8988T (cell line): ENCODE data around the gene SLC6A13.
A peak's percentile ranks its signal among the peaks of the same experiment; 100 is the strongest.
"Not testable (repeated sequence)": the region's sequence is repeated elsewhere in the genome, so short reads cannot be mapped to it uniquely, and the experiment has no call there.

Source experiments
- DNase-seq: peaks from one replicate; pipeline ENCODE4 v3.0.0; 2011

The SLC6A13 gene

DNA sequence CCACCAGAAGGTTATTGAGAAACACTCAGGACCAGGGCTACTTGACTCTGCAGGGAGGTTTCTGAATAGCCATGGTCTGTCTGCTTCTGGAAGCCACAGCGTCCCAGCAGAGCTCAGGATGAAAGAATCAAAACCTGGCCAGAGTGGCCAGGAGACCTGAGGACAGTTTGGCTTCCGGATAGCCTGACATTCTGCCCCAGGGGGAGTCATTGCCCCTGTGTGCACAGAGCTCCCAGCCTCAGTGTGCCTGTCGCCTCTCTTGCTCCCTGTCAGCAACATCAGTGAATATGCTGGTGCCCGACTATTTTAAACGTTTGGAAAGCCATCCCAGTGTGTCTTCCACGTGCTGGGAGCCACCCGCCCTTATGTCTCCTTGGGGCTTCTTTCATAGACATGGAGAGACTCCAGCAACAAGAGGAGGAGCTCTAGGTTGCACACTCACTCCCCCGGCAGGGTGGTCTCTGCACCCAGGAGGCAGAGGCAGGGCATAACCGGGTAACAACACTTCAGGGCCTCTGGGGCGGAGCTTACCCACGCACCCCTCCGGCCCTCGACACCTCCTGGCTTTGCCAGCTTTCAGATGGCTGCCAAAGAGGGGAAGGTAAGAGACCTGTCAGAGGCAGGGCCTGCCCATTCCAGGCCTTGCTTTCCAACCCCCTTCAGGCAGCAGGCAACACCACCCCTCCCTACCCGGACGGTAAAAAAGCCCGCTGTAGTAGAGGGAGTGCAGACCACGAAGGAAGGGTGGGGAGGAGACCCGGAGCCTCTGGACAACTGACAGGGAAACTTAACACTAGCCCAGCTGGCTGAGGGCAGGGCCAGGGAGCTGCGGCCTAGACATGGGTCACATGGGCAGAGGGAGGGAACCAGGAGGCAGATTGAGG, 29.7 kb downstream of the SLC6A13 start:
- no peak for DNase-seq

DNA sequence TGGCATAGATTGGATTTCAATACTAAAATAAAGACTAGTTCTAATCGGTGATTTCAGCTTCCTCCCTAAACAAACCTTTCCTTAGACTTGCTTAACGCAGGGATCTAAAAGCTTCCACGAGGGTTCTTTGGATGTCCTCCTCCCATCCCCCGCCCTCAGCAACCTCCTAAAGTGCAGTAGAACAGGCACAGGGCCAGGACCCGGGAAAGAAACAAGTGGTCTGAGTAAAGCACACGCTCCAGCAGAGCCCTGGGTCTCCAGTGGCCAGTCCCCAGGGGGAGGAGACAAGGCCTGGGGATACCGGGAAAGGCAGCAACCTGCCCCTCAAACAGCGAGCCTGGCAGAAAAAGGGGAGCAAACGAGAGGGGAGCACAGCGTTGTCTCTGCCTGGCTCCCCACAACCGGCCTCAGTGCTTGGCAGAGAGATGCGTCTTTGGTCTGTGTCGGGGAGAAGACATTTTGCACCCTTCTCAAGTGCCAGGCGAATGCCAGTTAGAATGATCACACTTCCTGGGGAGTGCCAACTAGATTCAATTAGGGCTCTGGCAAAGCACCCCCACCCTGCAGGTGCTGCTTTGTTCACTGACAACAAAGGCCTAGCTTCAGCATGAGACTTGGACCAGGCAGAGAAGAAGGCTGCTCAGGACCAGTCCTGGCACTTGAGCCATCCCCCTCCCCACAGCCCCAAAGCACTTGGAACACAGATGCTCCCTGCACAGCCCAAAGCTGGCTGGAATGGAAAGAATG, 31.5 kb downstream of the SLC6A13 start:
- DNase-seq = no peak

DNA sequence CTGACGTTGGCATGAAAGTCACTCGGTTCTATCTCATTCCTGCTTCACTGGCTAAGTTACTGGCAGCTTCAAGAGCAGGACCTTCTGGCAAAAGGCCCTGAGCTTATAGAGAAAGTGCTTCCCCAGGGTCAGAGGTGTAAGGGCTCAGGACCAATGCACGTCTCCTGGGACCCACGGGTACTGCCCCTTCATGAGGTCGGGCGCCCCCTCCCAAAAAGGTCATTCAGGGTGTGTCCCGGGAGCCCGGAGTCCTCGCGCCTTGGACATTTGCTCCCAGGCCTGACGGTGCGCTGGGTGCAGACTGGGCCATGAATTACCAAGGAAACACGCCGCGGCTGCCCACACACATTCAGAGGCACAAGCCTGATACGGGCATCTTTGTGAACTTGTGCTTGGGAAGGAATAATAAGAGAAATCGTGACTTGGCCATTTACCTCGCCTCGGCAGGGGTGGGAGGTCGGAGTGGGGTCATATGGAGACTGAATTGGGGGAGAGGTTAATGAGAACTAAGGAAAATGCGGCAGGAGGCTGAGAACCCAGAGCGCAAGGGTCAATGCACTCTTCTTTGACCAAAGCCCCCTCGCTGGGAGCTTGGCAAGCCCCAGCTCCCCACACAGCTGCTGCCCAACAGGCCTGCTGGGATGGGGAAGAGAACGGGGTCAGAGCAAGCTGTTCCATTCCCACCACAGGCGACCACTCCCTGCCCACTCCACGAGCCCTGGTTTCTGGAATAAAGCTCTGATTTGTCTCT, 33.0 kb downstream of the SLC6A13 start:
- no peak for DNase-seq

DNA sequence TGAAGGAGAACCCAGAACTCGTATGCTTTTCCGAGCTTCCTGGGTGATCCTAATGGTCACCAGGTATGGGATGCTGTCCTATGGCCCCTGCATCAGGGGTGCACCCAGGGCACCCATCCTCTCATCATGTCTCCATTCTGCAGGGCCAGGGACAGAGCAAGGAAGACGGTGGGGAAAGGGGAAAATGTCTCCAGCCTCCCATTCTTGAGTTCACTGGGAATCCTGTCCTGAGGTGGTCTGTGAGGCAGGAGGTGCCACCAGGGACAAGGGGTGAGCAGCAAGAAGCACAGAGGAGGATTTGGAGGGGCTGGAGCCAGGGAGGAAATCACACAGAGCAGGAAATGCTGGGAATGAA, 33.8 kb downstream of the SLC6A13 start:
- DNase-seq = no peak

DNA sequence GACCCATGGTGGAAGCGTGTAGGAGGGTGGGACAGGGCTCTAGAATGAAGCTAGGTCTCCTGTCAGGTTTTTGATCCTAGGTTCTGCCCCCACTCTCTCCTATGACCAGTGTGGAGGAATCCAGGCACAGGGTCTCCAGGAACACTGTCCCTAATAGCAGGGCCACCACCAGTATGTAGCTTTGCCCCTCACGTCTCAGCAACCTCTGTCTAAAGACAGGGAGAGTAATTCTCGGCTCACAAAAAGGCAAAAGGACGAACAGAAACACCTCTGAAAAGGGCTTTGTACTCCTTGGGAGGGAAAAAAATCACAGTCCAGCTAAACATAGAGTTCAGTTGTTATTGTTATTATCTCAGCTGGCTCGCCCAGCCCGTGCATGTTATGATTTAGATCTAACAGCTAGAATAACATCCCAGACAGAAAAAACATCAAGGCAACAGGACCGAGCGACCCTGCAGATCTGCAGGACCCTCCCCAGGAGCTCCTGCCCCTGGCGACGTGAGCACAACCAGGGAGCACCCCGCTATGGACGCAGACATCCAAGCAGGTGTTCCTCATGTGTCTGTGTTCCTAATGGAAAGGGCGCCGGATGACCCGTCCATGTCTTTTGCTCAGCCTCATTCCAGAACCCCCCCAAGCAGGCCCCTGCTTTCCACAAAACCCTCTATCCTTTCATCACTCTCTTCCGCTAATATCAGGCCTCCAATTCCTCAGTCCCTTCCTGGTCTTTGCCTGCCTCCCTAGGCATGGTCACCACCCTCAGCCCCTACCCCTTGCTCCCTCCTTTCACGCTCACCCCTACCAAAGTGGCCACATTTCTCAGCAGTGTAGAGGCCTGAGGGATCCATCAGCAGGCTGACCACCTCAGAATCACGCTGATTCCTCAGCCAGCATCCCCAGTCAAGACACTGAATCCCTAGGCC, 34.5 kb downstream of the SLC6A13 start:
- DNase-seq = no peak

DNA sequence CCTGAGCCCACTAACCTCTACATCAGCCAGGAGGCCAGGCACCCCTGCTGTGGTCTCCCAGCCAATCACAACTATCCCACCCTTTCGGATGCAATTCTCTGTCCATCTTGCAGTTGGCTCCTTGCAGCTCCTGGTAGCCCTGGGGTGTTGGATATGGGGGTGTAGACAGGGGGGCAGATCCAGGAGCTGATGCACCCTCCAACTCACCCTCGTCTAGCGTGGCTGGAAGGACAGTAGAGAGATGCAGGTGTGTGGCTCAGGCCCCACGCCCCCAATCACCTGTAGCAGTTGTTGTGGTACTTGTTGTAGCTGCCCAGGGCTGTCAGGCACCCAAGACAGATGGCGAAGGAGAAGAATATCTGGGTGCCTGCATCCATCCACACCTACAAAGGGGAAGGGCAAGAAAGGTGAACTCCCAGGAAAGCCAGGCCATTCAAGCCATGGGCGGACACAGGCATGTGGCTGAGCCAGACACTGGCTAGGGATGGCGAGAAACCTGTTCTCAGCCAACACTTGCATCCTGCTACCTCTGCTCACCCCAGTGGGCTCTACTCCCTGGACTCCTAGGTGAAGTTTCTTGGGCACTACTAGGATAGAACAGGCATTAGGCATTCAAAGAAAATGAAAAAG, 35.2 kb downstream of the SLC6A13 start:
- no peak for DNase-seq

DNA sequence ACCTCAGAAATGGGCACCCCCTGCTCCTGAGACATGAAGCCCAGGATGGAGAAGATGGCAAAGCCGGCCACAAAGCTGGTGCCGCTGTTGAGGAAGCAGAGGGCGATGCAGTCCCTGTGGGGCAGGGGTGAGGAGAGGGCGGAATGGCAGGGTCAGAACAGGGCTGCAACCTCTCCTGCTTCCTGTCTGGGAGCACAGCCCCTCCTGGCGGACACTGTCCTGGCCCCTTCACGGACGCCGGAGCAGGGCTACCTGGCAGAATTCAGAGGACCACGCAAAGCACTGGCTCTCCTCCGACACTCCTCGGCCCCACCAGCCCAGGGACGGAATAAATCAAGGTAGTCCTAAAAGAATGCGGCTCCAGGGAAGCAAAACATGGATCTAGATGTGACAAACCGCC, 36.2 kb downstream of the SLC6A13 start:
- no peak for DNase-seq

DNA sequence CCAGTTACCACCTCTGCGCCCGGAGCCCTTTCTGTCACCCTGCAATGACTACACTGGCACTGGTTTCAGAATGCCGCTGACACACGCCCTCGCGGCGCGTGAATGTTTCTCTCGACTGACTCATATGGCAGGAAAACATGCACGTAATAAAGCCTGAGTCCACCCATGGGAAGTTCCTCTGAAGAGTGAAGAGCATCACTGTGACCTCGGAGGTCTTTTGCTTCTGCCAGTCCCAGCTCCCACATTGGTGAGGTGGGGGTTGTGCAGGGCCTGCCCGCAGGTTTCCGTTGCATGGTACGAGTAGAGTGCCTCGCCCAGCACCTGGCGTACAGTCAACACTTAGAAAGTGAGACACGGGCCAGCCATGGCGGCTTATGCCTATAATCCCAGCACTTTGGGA, 37.6 kb downstream of the SLC6A13 start:
- no peak for DNase-seq

DNA sequence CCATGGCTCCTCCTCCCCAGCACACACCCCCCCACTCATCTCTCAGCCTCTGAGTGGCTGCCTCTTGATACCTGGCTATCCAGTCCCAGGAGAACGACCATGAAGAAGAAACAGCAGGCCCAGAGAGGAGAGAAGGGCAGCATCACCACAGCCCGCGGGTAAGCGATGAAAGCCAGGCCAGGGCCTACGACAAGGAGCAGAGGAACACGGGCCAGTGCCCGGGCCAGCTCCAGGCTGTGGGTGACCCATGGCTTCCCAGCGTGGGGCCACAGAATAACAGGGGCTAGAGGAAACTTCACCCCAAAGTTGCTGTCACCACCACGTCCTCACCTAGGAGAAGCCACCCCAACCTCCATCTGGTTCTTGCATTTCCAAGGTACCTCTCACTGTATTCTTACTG, 38.3 kb downstream of the SLC6A13 start:
- DNase-seq = no peak

DNA sequence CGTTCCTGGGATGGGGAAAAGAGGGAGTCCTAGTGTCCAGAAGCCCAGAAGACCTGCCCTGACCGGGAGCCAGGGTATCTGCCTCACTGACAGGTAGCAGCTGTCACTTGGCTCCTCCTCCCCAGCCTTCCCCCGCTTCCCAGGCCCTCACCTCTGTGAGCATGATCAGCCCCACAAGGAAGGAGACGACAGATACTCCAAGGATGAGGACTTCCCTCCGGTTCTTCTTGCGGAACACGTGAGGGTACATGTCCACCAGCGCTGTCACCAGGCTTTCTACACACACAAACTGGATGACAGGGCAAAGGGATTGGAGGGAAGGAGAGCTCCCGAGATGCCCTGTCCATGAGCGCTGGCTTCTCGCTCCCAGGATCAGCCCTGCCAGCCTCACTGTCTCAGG, 38.8 kb downstream of the SLC6A13 start:
- no peak for DNase-seq

DNA sequence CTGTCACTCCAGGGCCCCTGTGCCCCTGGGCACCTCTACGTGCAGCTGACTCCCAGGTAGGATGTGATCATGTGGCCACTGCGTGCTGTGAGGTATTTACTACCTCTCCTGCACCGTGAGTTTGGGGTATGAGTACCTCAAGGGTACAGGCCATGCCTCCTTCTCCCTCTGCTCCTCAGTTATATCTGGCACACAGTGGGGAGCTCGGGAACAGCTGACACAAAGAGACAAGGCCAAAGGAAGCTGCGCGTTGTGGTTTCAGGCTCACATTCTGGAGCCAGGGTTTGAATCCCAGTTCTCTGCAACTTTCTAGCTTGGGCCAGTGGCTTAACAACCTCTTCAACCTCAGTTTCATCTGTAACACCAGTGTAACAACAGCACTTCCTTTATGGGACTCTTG, 40.9 kb downstream of the SLC6A13 start:
- DNase-seq = no peak

DNA sequence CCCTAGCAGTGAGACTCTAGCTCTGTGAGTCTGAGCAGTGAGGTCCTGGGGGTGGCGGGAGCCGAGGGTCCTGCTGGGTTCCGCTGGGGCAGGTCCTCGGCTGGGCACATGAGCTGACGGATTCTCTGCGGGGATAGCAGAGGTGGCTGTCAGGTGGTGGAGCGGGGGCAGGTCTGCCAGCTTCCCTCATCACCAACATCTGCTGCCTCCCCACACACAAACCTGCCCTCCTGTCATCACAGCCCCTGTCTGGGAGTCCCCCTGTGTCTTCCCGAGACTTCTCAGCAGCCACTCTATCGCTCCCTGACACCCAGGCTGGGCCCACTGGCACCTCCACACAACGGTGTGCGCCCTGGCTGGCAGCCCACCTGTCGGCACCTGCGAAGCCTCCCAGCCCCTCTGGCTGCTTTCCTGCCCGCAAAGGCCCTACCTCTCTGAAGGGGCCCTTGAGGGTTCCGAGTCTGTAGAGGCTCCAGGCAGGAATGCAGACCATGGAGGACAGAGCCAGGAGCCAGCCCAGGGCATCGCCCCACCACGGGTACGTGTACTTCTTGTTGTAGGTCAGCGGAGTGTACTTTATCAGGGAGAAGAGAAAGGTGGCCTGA, 41.6 kb downstream of the SLC6A13 start:
- DNase-seq = no peak

DNA sequence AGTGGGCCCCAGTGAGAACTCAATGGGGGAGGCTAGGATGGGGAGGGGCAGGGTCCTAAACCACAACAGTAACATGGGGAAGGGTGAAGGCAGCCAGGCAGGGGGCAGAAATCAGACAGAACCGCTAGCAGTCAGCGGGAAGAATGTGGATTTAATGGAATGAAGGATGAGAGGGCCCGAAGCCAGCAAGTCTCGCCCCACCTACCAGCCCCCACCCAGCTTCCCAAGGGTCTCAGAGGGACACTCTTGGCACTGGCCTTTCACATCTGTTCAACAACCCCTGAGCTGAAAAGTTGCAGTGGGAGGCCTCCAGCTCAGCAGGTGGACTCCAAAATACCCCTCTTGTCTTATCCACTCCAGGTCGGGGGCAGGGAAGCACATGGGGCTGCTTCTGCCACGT, 42.1 kb downstream of the SLC6A13 start:
- DNase-seq = no peak

DNA sequence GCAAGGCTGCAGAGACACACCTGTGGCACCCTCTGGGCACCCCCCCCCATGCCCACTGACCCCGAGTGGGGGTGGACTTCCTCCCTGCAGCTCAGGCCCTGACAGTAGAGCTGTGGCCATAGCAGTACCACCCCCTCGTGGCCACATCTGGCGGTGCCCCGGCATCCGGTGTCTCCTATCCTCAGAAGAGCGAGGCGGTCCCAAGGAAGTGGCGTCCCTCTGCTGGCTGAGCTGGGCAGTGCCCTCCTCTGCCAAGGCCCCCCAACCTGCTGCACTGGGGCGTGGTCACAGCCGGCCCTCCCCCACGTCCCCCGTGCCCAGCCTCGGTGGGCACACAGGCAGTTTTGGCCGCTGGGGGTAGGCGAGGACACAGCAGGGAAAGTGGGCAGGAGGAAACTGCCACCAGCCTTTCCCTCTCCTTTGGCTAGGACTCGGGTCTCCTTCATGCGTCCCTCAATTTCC, 42.7 kb downstream of the SLC6A13 start:
- DNase-seq = peak; percentile 74

DNA sequence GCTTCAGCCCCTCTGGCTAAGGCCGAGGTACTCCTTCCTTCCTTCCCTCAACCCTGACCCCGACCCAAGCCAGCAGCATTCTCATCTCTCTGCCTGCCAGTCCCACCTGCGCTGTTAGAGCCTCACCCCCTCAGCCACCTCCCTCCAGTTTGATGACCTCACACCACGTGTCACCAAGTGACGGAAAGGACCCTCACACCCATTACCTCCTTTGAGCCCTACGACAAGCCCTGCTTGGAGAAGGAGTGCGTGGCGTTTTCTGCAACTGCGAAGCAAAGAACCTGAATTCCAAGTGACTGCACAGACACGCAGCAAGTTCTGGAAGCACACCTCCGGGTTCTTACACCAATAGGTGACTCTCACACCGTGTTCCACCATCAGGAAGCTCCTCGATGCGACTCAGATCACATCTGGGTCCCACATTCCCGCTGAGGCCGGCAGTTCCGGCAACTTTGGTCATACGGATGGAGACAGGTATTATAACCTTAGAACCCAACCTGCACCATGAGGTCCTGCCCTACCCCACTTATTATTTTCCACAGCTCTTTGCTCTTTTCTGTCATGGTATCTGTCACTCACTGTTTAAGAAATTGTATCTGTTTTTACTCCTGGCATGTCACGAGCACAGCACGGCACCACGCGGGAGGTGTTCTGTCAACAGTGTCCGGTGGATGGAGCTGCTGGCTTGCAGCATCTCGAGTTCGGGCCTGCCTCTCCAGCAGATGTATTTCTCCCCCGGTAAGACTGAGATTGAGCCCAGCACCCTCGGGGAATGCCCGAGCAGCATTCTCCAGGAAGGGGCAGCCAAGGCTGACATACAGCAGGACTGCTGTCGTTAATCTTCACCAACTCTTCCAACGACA, 43.7 kb downstream of the SLC6A13 start:
- DNase-seq = no peak

DNA sequence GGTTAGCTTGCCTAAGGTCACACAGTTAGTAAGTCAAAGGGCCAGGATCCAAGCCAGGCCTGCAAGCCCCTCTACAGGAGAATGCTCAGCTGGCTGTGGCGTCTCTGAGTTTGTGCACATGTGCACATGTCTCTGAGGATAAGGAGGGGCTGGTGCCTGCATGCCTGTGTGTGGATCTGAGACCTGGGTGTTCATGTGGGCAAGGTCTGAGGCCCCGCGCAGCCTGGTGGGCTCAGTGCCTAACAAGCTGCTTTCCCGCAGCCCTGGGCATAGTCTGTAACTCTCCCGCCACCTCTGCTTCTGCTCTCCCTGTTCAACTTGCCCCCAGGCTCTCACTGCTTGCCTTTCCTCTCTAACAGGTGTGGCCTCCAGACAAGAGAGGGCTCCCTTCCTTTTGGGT, 44.4 kb downstream of the SLC6A13 start:
- no peak for DNase-seq

DNA sequence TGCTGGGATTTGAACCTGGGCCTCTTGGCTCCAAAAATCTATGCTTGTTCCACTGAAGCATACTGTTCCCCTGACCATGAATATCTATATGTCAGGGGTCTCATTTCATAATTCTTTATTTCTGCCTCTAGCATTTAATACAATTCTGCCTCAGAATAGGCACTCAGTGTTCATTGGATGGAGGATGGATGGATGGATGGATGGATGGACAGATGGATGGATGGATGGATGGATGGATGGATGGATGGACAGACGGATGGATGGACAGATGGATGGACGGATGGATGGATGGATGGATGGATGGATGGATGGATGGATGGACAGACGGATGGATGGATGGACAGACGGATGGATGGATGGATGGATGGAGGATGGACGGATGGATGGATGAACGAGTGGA, 45.6 kb downstream of the SLC6A13 start:
- DNase-seq = not testable (repeated sequence)

DNA sequence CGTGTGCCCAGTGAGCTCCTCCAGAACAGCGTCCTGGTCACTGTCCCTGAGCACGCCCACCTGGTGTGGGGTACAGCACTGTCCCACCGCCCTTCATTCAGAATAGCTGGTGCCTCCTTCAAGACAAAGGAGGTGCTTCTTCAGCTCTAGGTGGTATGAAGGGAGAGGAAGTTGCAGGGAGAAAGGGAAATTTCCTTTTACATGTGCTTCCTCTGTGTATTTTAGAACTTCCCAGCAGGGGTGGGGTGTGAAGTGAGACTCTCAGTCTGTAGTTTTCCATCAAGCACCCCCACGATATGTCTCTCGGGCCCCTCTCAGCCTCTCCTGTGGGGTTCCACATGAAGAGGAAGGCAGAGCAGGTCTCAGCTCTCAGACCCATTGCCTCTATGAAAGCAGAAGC, 47.5 kb downstream of the SLC6A13 start:
- no peak for DNase-seq

DNA sequence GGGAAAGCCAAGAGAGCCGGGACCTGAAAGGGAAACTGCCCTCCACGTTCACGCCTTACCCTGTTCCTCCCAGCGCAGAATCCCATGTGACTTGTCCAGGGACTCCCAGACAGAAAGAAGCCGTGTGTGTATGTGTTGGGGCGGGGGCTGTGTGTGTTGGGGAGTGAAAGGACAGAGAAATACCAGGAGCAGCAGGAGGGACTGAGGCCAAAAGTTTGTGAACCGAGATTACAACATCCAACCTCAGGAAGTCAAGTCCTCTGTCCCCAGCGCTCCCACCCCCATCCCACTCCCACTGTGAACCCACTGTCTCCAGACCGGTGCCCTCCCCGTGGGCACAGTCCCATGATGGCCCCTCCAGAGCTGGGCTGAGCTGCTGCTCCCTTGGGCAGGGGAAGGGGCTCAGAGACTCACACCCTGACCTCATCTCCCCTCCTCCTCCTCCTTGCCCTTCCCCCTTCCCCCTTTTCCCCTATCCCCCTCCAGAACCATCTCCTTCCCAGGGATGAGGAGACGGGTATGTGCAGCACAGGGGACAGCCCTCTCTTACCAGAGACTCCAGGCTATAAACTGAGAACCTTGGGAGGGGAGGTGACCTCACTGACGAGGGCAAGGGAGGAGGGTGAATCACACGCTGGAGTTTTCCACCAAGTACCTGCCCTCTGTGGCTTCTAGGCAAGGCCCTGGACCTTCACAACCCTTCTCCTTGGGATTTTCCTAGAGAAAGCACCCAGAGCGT, 48.5 kb downstream of the SLC6A13 start, which contains the start of gene SLC6A12:
Gene SLC6A12 (minus strand): TSS at position 155 of the 739 bp plus-strand sequence. CDS start 4,171 bp downstream, outside the sequence.
- no peak for DNase-seq

DNA sequence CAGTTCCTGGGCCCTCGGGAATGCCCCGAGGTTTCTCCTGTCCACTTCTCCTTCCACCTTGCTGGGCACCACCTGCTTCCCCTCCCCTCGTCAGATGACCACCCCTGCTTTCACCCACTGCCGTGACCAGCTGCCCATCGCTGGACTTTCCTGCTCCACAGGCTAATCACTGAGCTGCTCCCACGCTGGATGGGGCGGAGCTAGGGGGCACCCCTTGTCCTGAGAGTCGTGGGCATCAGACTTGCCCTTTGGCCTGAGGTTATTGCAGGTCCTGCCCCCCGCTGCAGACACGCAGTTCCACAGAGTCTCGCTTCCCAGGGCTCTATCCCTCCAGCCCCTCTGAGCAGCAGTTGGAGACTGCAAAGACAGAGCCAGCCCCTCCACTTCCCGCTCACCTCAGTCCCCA, 49.1 kb downstream of the SLC6A13 start:
- no peak for DNase-seq
